GM12875 (cell line): ENCODE results near the gene SAMD4A.

Experiments used
- H3K4me3 ChIP-seq: one replicate; pipeline ENCODE4 v1.5.1; 2011; ENCODE audit warnings: low read depth, low read length, control low read depth
- CTCF ChIP-seq: IDR thresholded peaks from 2 replicates; pipeline ENCODE4 v1.5.1; 2011; ENCODE audit warnings: low read depth, mild to moderate bottlenecking, control low read depth, inconsistent platforms, low read length, moderate library complexity, borderline replicate concordance; ENCODE audit not compliant: insufficient read depth

SAMD4A gene

GRCh38 chr14:54715811-54716210 lies 148.9 kb downstream of the SAMD4A start:
- no peak for TF ChIP-seq CTCF
- H3K4me3 ChIP-seq: no peak overlapping the region

GRCh38 chr14:54716862-54717261 lies 149.9 kb downstream of the SAMD4A start:
- no peak for TF ChIP-seq CTCF
- no peak overlapping the region for H3K4me3 ChIP-seq

- no peak overlapping the region for H3K4me3 ChIP-seq
- no peak for TF ChIP-seq CTCF
Observed at GRCh38 chr14:54718046-54718445, 151.1 kb downstream of the SAMD4A start.

DNA sequence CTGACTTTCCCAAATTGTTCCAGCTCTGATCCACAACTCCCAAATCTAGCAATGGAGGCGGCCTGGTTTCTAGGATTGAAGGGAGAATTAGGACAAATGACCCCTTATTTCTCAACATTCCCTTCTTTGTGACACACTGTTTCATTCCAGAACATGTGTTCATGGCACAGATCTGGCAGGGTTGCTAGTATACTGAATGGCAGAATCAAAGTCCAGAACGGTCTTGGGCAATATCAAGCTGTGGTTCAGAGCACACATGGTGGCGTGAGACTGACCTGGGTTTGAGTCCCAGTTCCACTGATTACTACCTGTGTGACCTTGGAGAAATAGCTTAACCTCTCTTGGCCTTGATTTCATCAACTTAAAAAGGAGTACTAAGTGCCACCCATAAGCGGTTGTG lies 152.5 kb downstream of the SAMD4A start:
- TF ChIP-seq CTCF: no peak
- no peak overlapping the region for H3K4me3 ChIP-seq

- no peak overlapping the region for H3K4me3 ChIP-seq
- TF ChIP-seq CTCF: peak; percentile 63
Observed at GRCh38 chr14:54722791-54723432, 156.0 kb downstream of the SAMD4A start.

DNA sequence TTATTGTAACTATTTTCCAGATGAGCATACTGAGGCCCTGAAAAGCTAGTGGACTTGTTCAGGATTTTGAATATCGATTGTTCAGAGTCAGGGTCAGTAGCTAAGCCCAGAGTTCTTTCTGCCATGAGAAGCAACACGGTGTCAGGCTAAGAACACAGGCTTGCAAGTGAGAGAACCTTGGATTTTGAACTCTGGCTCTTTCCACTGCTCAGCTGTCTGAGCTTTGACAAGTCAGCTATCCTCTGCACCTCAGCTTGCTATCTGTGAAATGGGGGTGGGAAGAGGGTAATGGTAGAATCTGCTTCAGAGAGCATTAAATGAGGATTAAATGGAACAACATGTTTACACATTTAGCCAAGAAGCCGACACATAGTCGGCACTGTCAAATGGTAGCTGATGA lies 157.2 kb downstream of the SAMD4A start:
- TF ChIP-seq CTCF: no peak
- H3K4me3 ChIP-seq: no peak overlapping the region

DNA sequence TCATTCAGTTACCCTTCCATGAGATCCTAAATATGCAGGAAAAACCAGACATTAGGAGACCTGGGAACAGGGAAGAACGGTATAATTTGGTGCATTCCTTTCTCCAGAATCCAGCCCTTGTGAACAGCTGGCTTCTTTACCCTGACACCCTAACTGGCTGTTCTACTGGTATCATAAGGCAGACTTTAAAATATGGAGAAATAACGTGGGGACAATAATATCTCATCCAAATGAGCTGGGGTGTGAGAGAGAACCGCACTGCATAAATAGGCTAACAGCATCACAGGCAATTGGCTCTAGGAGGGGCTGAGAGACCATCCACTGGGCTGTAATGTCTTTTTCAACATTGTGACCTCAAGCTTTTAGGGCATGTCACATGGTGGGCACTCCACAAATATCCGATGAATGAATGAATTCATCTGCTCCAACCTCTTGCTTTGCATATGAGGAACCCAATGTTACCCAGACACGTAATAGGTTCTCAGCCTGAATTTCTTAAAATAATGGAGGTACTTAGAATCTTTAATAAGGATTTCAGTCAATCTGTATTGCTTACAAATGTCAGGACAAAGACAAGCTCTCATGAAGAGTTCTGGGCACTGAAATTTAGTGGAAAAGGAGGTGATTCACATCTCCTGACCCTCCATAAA lies 157.9 kb downstream of the SAMD4A start:
- no peak overlapping the region for H3K4me3 ChIP-seq
- no peak for TF ChIP-seq CTCF
